Astrocyte (in vitro differentiated cells and primary cell): Measurements from ENCODE around the gene RAD51B. TPM values are rescaled to one million over a fixed set of nuclear protein-coding genes. Genes with fewer than 3 reads are reported as not detected.

ENCODE experiments used
- DNase-seq: peaks from one replicate; pipeline ENCODE4 v3.0.0-alpha.2; 2010; ENCODE audit warnings: low read depth
- FAIRE-seq: peaks from 2 replicates; lab custom pipeline; 2011; peaks lifted over from hg19 to GRCh38; lab: Jason Lieb, UNC
- H2AFZ ChIP-seq: 2 replicates; pipeline ENCODE4 v1.6.0; 2012; ENCODE audit warnings: low read depth, low read length, inconsistent platforms
- H3K27ac ChIP-seq: 2 replicates; pipeline ENCODE4 v1.5.1; 2011; ENCODE audit warnings: low read depth, low read length, inconsistent platforms
- H3K27me3 ChIP-seq: 2 replicates; pipeline ENCODE4 v1.6.0; 2011; ENCODE audit warnings: low read length, inconsistent platforms; ENCODE audit not compliant: insufficient read depth
- H3K36me3 ChIP-seq: 2 replicates; pipeline ENCODE4 v1.5.1; 2011; ENCODE audit warnings: low read length, inconsistent platforms; ENCODE audit not compliant: insufficient read depth
- H3K4me1 ChIP-seq: 2 replicates; pipeline ENCODE4 v1.5.1; 2011; ENCODE audit warnings: low read length, inconsistent platforms; ENCODE audit not compliant: insufficient read depth
- H3K4me2 ChIP-seq: 2 replicates; pipeline ENCODE4 v1.6.0; 2012; ENCODE audit warnings: low read length, inconsistent platforms
- H3K4me3 ChIP-seq: 2 replicates; pipeline ENCODE4 v1.5.1; 2011; ENCODE audit warnings: low read depth, mild to moderate bottlenecking, low read length, inconsistent platforms; ENCODE audit not compliant: insufficient read depth
- H3K79me2 ChIP-seq: 2 replicates; pipeline ENCODE4 v1.6.0; 2012; ENCODE audit warnings: mild to moderate bottlenecking, low read length, inconsistent platforms; ENCODE audit not compliant: insufficient read depth
- H3K9ac ChIP-seq: 2 replicates; pipeline ENCODE4 v1.6.0; 2012; ENCODE audit warnings: mild to moderate bottlenecking, low read length, inconsistent platforms
- H3K9me3 ChIP-seq: 2 replicates; pipeline ENCODE4 v1.5.1; 2012; ENCODE audit warnings: low read depth, mild to moderate bottlenecking, low read length, inconsistent platforms; ENCODE audit not compliant: insufficient read depth
- H4K20me1 ChIP-seq: 2 replicates; pipeline ENCODE4 v1.6.0; 2012; ENCODE audit warnings: low read length, inconsistent platforms; ENCODE audit not compliant: insufficient read depth
- H3K27ac Mint-ChIP-seq: one replicate; pipeline ENCODE4 v1.8.0; 2021; ENCODE audit warnings: mild to moderate bottlenecking, mixed read lengths; ENCODE audit not compliant: unreplicated experiment
- H3K27me3 Mint-ChIP-seq: one replicate; pipeline ENCODE4 v1.8.0; 2021; ENCODE audit warnings: low read depth, mixed read lengths; ENCODE audit not compliant: unreplicated experiment
- H3K36me3 Mint-ChIP-seq: one replicate; pipeline ENCODE4 v1.8.0; 2021; ENCODE audit warnings: low read depth, mixed read lengths; ENCODE audit not compliant: unreplicated experiment
- H3K4me1 Mint-ChIP-seq: one replicate; pipeline ENCODE4 v1.8.0; 2021; ENCODE audit warnings: low read depth, mixed read lengths; ENCODE audit not compliant: unreplicated experiment
- H3K4me3 Mint-ChIP-seq: one replicate; pipeline ENCODE4 v1.8.0; 2021; ENCODE audit warnings: mild to moderate bottlenecking, moderate library complexity, mixed read lengths; ENCODE audit not compliant: unreplicated experiment
- H3K9me3 Mint-ChIP-seq: one replicate; pipeline ENCODE4 v1.8.0; 2021; ENCODE audit warnings: mild to moderate bottlenecking, mixed read lengths; ENCODE audit not compliant: unreplicated experiment
- CTCF ChIP-seq: IDR thresholded peaks from 2 replicates; pipeline ENCODE4 v1.5.1; 2011; ENCODE audit warnings: low read depth, mild to moderate bottlenecking, inconsistent platforms, low read length, moderate library complexity; ENCODE audit not compliant: insufficient read depth
- EZH2 ChIP-seq: IDR thresholded peaks from 2 replicates; pipeline ENCODE4 v1.6.1; 2012; ENCODE audit warnings: mild to moderate bottlenecking, low read length, inconsistent platforms; ENCODE audit not compliant: insufficient read depth
- total RNA-seq: library from RNA; stranded (reverse); gene quantifications from 2 replicates; pipeline ENCODE4 v1.2.1, GENCODE V29; 2021

Gene RAD51B
- total RNA-seq, 1 donor from 2014 or later, result 10.8 TPM

- H3K4me1 Mint-ChIP-seq, result peaks cover 35% of the 10 kb centered on the region
- no peaks in the 10 kb centered on the region for H3K36me3 Mint-ChIP-seq
- peak overlapping the region; percentile 94 for H3K27ac Mint-ChIP-seq
- no peaks in the 10 kb centered on the region for H3K9me3 Mint-ChIP-seq
- FAIRE-seq (no peak), DNase-seq (no peak)
- Histone ChIP-seq H3K27ac (no peak overlapping the region), H2AFZ (no peak overlapping the region), H3K9ac (no peak overlapping the region), H3K79me2 (no peaks in the 10 kb centered on the region), H4K20me1 (no peaks in the 10 kb centered on the region), H3K9me3 (no peaks in the 10 kb centered on the region), H3K36me3 (no peaks in the 10 kb centered on the region), H3K4me1 (peaks cover 15% of the 10 kb centered on the region), H3K4me3 (no peak overlapping the region), H3K27me3 (no peaks in the 10 kb centered on the region), H3K4me2 (no peak overlapping the region)
- TF ChIP-seq EZH2 (no peak), CTCF (no peak)
- H3K4me3 Mint-ChIP-seq, result no peak overlapping the region
- no peaks in the 10 kb centered on the region for H3K27me3 Mint-ChIP-seq
Measured at GRCh38 chr14:68211886-68212285, 392.3 kb downstream of the RAD51B start.

GRCh38 chr14:68212361-68212760, 392.8 kb downstream of the RAD51B start:
- no peak overlapping the region for H2AFZ ChIP-seq
- no peak for TF ChIP-seq CTCF
- no peak for TF ChIP-seq EZH2
- peaks cover 15% of the 10 kb centered on the region for H3K4me1 ChIP-seq
- FAIRE-seq, result no peak
- Mint-ChIP-seq H3K4me3 (no peak overlapping the region), H3K36me3 (no peaks in the 10 kb centered on the region), H3K4me1 (peaks cover 35% of the 10 kb centered on the region), H3K9me3 (no peaks in the 10 kb centered on the region), H3K27ac (no peak overlapping the region), H3K27me3 (no peaks in the 10 kb centered on the region)
- H3K4me2 ChIP-seq, result no peak overlapping the region
- H3K27ac ChIP-seq, result no peak overlapping the region
- no peaks in the 10 kb centered on the region for H3K9me3 ChIP-seq
- no peaks in the 10 kb centered on the region for H4K20me1 ChIP-seq
- no peak for DNase-seq
- H3K36me3 ChIP-seq, result no peaks in the 10 kb centered on the region
- no peaks in the 10 kb centered on the region for H3K27me3 ChIP-seq
- H3K9ac ChIP-seq, result no peak overlapping the region
- no peak overlapping the region for H3K4me3 ChIP-seq
- H3K79me2 ChIP-seq, result no peaks in the 10 kb centered on the region

GRCh38 chr14:68214431-68214830, 394.9 kb downstream of the RAD51B start:
- Histone ChIP-seq H2AFZ (no peak overlapping the region), H3K9ac (no peak overlapping the region), H3K79me2 (no peaks in the 10 kb centered on the region), H4K20me1 (no peaks in the 10 kb centered on the region), H3K27ac (no peak overlapping the region), H3K4me3 (no peak overlapping the region), H3K9me3 (no peaks in the 10 kb centered on the region), H3K4me1 (peaks cover 15% of the 10 kb centered on the region), H3K27me3 (no peaks in the 10 kb centered on the region), H3K4me2 (no peak overlapping the region), H3K36me3 (no peaks in the 10 kb centered on the region)
- Mint-ChIP-seq H3K27me3 (no peaks in the 10 kb centered on the region), H3K27ac (no peak overlapping the region), H3K4me3 (no peak overlapping the region), H3K36me3 (no peaks in the 10 kb centered on the region), H3K4me1 (peaks cover 27% of the 10 kb centered on the region), H3K9me3 (no peaks in the 10 kb centered on the region)
- FAIRE-seq (no peak), DNase-seq (no peak)
- TF ChIP-seq EZH2, result no peak
- no peak for TF ChIP-seq CTCF
